Measurements from ENCODE around the gene NCDN. TPM values are rescaled to one million over a fixed set of nuclear protein-coding genes. Genes with fewer than 3 reads are reported as not detected.

The NCDN gene
- total RNA-seq, 1 experiment from 2014 or later = 39.2 TPM

DNA sequence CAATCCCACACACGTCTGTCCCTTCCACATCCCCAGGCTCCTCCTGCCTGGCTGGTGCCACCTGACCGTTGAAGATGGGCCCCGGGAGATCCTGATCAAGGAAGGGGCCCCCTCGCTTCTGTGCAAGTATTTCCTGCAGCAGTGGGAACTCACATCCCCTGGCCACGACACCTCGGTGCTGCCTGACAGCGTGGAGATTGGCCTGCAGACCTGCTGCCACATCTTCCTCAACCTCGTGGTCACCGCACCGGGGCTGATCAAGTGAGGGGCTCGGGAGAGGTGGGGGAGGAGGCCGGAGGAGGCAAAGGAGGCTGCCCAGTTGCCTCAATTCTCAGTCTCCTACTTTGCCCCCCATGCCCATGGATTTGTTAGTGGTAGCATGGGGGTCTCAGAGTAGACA, 5.6 kb downstream of the NCDN start:
- H3K36me3 Mint-ChIP-seq = peaks cover 30% of the 10 kb centered on the region
- ChIA-PET CTCF (no interaction called here), POLR2A (no interaction called here)
- peaks cover 9% of the 10 kb centered on the region for H3K4me1 Mint-ChIP-seq
- TF ChIP-seq NFATC4 (CRISPR knock-in tag; IDR thresholded peaks at IDR 0.05) = no peak
- H3K27ac Mint-ChIP-seq = no peak overlapping the region
- H3K4me3 Mint-ChIP-seq = no peak overlapping the region
- ATAC-seq = no peak
- H3K9me3 Mint-ChIP-seq = no peaks in the 10 kb centered on the region
- H3K27me3 Mint-ChIP-seq (ENCODE audit: low read depth) = no peaks in the 10 kb centered on the region; the same call in 1 of the 2 replicates
- DNase-seq (ENCODE audit: low spot score) = no peak

DNA sequence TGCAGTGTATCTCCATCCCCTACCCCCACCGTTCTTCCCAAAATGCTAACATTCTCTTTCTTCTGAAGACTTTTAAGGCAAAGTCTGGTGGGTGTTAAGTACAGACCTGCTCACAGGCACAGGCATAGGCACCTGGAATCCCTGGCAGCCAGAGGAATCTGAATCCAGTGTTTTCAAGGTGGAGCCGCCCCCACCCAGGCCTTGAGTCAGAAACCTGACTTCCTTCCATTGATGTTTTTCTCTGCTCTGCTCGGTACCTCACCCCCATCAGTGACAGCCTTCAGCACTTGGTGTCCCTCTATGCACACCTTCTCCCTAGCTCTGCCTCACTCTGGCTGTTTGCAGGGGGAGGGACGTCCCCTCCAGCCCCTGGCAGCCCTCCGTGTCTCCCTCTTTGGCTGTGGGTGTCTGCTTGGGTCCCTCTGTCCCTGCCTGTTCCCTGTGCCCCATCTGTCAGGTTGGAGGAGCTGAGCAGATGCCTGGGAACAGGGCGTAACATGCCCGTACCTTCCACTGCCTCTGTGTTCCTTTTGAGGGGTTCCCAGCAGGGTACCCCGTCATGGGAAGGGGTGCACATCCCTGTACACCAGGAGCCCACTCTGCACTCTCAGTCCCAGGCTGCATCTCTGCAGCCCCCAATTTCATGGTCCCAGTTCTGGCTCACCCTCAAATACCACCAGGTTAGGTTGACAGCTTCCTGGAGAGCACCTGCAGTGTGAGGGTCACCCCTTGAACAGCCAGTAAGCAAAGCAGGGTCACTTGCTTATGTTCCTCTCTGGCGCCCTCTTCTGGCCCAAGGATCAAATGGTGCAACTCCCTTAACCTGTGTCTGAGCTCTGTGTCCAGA, 6.7 kb downstream of the NCDN start:
- H3K27ac Mint-ChIP-seq = peak overlapping the region; percentile 58
- no peak overlapping the region for H3K4me3 Mint-ChIP-seq
- H3K36me3 Mint-ChIP-seq = peaks cover 30% of the 10 kb centered on the region
- TF ChIP-seq, protein P1, sequence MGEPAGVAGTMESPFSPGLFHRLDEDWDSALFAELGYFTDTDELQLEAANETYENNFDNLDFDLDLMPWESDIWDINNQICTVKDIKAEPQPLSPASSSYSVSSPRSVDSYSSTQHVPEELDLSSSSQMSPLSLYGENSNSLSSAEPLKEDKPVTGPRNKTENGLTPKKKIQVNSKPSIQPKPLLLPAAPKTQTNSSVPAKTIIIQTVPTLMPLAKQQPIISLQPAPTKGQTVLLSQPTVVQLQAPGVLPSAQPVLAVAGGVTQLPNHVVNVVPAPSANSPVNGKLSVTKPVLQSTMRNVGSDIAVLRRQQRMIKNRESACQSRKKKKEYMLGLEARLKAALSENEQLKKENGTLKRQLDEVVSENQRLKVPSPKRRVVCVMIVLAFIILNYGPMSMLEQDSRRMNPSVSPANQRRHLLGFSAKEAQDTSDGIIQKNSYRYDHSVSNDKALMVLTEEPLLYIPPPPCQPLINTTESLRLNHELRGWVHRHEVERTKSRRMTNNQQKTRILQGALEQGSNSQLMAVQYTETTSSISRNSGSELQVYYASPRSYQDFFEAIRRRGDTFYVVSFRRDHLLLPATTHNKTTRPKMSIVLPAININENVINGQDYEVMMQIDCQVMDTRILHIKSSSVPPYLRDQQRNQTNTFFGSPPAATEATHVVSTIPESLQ (CRISPR knock-in tag; IDR thresholded peaks at IDR 0.05) = no peak
- TF ChIP-seq NFATC4 (CRISPR knock-in tag; IDR thresholded peaks at IDR 0.05) = no peak
- TF ChIP-seq, protein P2, sequence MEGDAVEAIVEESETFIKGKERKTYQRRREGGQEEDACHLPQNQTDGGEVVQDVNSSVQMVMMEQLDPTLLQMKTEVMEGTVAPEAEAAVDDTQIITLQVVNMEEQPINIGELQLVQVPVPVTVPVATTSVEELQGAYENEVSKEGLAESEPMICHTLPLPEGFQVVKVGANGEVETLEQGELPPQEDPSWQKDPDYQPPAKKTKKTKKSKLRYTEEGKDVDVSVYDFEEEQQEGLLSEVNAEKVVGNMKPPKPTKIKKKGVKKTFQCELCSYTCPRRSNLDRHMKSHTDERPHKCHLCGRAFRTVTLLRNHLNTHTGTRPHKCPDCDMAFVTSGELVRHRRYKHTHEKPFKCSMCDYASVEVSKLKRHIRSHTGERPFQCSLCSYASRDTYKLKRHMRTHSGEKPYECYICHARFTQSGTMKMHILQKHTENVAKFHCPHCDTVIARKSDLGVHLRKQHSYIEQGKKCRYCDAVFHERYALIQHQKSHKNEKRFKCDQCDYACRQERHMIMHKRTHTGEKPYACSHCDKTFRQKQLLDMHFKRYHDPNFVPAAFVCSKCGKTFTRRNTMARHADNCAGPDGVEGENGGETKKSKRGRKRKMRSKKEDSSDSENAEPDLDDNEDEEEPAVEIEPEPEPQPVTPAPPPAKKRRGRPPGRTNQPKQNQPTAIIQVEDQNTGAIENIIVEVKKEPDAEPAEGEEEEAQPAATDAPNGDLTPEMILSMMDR (IDR thresholded peaks at IDR 0.05) = peak; percentile 72
- POLR2A ChIA-PET = interaction anchor here (0.6 kb wide), 1 partner anchor 341 kb away, joined by 4 read pairs; no protein-coding TSS in a partner anchor
- no peaks in the 10 kb centered on the region for H3K9me3 Mint-ChIP-seq
- DNase-seq (ENCODE audit: low spot score) (peak; percentile 92), ATAC-seq (peak; percentile 81)
- CTCF ChIA-PET = interaction anchor here (0.5 to 2.3 kb wide), 50 partner anchors 8 to 605 kb away, joined by 3 to 52 read pairs (median 4); partner anchors contain the start of genes C1orf216, CLSPN and TFAP2E
- peaks cover 5% of the 10 kb centered on the region for H3K27me3 Mint-ChIP-seq (ENCODE audit: low read depth)
- H3K4me1 Mint-ChIP-seq = peaks cover 6% of the 10 kb centered on the region

DNA sequence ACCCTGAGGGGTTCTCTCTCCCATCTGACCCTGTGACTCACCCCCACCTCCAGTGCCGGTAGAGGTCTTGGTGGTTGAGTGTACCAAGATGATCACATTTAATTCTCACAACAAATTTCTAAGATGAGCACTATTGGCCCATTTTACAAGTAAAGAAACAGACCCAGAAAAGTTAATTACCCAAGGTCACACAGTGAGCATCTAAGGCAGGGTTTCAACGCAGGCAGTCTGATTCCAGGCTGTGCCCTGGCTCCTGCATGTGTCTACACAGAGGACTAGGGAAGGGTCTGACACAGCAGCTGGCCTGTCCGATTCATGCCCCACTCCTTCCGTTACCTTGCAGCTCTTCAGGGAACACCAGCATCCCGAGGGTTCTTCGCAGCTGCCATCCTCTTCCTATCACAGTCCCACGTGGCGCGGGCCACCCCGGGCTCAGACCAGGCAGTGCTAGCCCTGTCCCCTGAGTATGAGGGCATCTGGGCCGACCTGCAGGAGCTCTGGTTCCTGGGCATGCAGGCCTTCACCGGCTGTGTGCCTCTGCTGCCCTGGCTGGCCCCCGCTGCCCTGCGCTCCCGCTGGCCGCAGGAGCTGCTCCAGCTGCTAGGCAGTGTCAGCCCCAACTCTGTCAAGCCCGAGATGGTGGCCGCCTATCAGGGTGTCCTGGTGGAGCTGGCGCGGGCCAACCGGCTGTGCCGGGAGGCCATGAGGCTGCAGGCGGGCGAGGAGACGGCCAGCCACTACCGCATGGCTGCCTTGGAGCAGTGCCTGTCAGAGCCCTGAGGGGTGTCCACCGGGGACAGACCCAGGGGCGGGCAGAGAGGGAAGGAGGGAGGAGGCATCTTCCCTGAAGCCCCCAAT, 7.5 kb downstream of the NCDN start:
- Mint-ChIP-seq H3K27me3 (ENCODE audit: low read depth) (peaks cover 14% of the 10 kb centered on the region), H3K27ac (no peak overlapping the region), H3K9me3 (no peaks in the 10 kb centered on the region), H3K36me3 (peaks cover 30% of the 10 kb centered on the region), H3K4me3 (no peak overlapping the region), H3K4me1 (peaks cover 6% of the 10 kb centered on the region)
- ChIA-PET CTCF (interaction anchor here (0.5 to 2.3 kb wide), 50 partner anchors 9 to 606 kb away, joined by 3 to 52 read pairs (median 4); partner anchors contain the start of genes C1orf216, CLSPN and TFAP2E), POLR2A (interaction anchor here (0.6 kb wide), 1 partner anchor 342 kb away, joined by 4 read pairs; no protein-coding TSS in a partner anchor)
- TF ChIP-seq JAZF1 (CRISPR knock-in tag; IDR thresholded peaks at IDR 0.05) (no peak), ZNF121 (CRISPR knock-in tag; IDR thresholded peaks at IDR 0.05) (no peak), SMAD3 (CRISPR knock-in tag; IDR thresholded peaks at IDR 0.05; ENCODE audit: borderline replicate concordance) (no peak), FOXP1 (CRISPR knock-in tag; IDR thresholded peaks at IDR 0.05; ENCODE audit: borderline replicate concordance) (no peak), RELA (CRISPR knock-in tag; IDR thresholded peaks at IDR 0.05; ENCODE audit: borderline replicate concordance) (0 out of 2 replicates have a peak, but pooled peaks have one; percentile 17), GRHL2 (CRISPR knock-in tag; IDR thresholded peaks at IDR 0.05; ENCODE audit: insufficient replicate concordance, severe bottlenecking) (no peak), ATF1 (CRISPR knock-in tag; IDR thresholded peaks at IDR 0.05) (no peak), SMAD4 (CRISPR knock-in tag; IDR thresholded peaks at IDR 0.05) (no peak), TEAD4 (CRISPR knock-in tag; IDR thresholded peaks at IDR 0.05) (no peak), KAT7 (CRISPR knock-in tag; IDR thresholded peaks at IDR 0.05; ENCODE audit: borderline replicate concordance) (no peak), SP1 (CRISPR knock-in tag; conservative IDR thresholded peaks at IDR 0.05) (no peak), GABPB1 (CRISPR knock-in tag; IDR thresholded peaks at IDR 0.05) (no peak), JUN (CRISPR knock-in tag; IDR thresholded peaks at IDR 0.05) (no peak)
- TF ChIP-seq, protein P3, sequence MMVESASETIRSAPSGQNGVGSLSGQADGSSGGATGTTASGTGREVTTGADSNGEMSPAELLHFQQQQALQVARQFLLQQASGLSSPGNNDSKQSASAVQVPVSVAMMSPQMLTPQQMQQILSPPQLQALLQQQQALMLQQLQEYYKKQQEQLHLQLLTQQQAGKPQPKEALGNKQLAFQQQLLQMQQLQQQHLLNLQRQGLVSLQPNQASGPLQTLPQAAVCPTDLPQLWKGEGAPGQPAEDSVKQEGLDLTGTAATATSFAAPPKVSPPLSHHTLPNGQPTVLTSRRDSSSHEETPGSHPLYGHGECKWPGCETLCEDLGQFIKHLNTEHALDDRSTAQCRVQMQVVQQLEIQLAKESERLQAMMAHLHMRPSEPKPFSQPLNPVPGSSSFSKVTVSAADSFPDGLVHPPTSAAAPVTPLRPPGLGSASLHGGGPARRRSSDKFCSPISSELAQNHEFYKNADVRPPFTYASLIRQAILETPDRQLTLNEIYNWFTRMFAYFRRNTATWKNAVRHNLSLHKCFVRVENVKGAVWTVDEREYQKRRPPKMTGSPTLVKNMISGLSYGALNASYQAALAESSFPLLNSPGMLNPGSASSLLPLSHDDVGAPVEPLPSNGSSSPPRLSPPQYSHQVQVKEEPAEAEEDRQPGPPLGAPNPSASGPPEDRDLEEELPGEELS (CRISPR knock-in tag; IDR thresholded peaks at IDR 0.05) = no peak
- TF ChIP-seq, protein P4, sequence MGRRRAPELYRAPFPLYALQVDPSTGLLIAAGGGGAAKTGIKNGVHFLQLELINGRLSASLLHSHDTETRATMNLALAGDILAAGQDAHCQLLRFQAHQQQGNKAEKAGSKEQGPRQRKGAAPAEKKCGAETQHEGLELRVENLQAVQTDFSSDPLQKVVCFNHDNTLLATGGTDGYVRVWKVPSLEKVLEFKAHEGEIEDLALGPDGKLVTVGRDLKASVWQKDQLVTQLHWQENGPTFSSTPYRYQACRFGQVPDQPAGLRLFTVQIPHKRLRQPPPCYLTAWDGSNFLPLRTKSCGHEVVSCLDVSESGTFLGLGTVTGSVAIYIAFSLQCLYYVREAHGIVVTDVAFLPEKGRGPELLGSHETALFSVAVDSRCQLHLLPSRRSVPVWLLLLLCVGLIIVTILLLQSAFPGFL (CRISPR knock-in tag; IDR thresholded peaks at IDR 0.05; ENCODE audit: borderline replicate concordance) = no peak
- TF ChIP-seq, protein P5, sequence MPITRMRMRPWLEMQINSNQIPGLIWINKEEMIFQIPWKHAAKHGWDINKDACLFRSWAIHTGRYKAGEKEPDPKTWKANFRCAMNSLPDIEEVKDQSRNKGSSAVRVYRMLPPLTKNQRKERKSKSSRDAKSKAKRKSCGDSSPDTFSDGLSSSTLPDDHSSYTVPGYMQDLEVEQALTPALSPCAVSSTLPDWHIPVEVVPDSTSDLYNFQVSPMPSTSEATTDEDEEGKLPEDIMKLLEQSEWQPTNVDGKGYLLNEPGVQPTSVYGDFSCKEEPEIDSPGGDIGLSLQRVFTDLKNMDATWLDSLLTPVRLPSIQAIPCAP (CRISPR knock-in tag; IDR thresholded peaks at IDR 0.05) = 0 out of 2 replicates have a peak, but pooled peaks have one; percentile 14
- TF ChIP-seq, protein P6, sequence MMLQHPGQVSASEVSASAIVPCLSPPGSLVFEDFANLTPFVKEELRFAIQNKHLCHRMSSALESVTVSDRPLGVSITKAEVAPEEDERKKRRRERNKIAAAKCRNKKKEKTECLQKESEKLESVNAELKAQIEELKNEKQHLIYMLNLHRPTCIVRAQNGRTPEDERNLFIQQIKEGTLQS (CRISPR knock-in tag; conservative IDR thresholded peaks at IDR 0.05) = no peak
- DNase-seq (ENCODE audit: low spot score) = no peak
- ATAC-seq = no peak

All from WTC11 (cell line).